ENCODE results near the gene PAX8.
A peak's percentile ranks its signal among the peaks of the same experiment; 100 is the strongest.

The PAX8 gene

GRCh38 chr2:113236367-113237159 is 42.2 kb downstream of the PAX8 start:
- no peak for DNase-seq (ENCODE audit: low read depth in 2 of 2)

- peak; percentile 5 to 34 for DNase-seq (ENCODE audit: low read depth in 2 of 2)
These were observed 43.1 kb downstream of the PAX8 start for GRCh38 chr2:113235347-113236226.

GRCh38 chr2:113234721-113235346 is 43.9 kb downstream of the PAX8 start:
- DNase-seq (ENCODE audit: low read depth in 2 of 2), result no peak

GRCh38 chr2:113233593-113234550 is 44.8 kb downstream of the PAX8 start:
- DNase-seq (ENCODE audit: low read depth in 2 of 2), result no peak

- no peak for DNase-seq (ENCODE audit: low read depth in 2 of 2)
These were observed 46.0 kb downstream of the PAX8 start for GRCh38 chr2:113232740-113233139.

- DNase-seq (ENCODE audit: low read depth in 2 of 2), result no peak
These were observed 46.6 kb downstream of the PAX8 start for GRCh38 chr2:113232123-113232522.

GRCh38 chr2:113231064-113231463 is 47.7 kb downstream of the PAX8 start:
- no peak for DNase-seq (ENCODE audit: low read depth in 2 of 2)

- DNase-seq (ENCODE audit: low read depth in 2 of 2), result no peak
These were observed 48.2 kb downstream of the PAX8 start for GRCh38 chr2:113230531-113230930.

- no peak for DNase-seq (ENCODE audit: low read depth in 2 of 2)
These were observed 48.9 kb downstream of the PAX8 start for GRCh38 chr2:113229795-113230194.

GRCh38 chr2:113228991-113229716 is 49.6 kb downstream of the PAX8 start:
- DNase-seq (ENCODE audit: low read depth in 2 of 2), result no peak

- no peak for DNase-seq (ENCODE audit: low read depth in 2 of 2)
These were observed 50.4 kb downstream of the PAX8 start for GRCh38 chr2:113228351-113228750.

GRCh38 chr2:113227698-113228097 is 51.0 kb downstream of the PAX8 start:
- DNase-seq (ENCODE audit: low read depth in 2 of 2), result no peak

GRCh38 chr2:113227290-113227689 is 51.4 kb downstream of the PAX8 start:
- DNase-seq (ENCODE audit: low read depth in 2 of 2), result no peak

GRCh38 chr2:113226462-113226861 is 52.3 kb downstream of the PAX8 start:
- DNase-seq (ENCODE audit: low read depth in 2 of 2), result no peak

- no peak for DNase-seq (ENCODE audit: low read depth in 2 of 2)
These were observed 53.2 kb downstream of the PAX8 start for GRCh38 chr2:113225263-113226259.

GRCh38 chr2:113224647-113225236 is 54.0 kb downstream of the PAX8 start:
- no peak for DNase-seq (ENCODE audit: low read depth in 2 of 2)

GRCh38 chr2:113223813-113224212 is 54.9 kb downstream of the PAX8 start:
- no peak for DNase-seq (ENCODE audit: low read depth in 2 of 2)

GRCh38 chr2:113221846-113222245 is 56.9 kb downstream of the PAX8 start:
- DNase-seq (ENCODE audit: low read depth in 2 of 2), result no peak
